ENCODE results near the gene TRIM24.
"Not testable (repeated sequence)": the region's sequence is repeated elsewhere in the genome, so short reads cannot be mapped to it uniquely, and the experiment has no call there.

Gene TRIM24

DNA sequence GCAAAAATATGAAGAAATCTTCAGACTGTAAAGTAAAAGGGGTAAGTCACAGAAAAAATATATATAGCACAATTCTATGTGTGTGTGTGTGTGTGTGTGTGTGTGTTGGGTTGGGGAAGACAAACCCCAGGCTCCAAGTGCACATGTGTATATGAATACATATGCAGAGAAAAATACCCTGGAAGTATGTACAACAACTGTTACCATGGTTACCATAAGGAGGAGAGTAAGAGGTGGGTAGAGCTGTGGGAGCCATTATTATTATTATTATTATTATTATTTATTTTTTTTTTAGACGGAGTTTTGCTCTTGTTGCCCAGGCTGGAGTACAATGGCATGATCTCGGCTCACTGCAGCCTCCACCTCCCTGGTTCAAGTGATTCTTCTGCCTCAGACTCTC, 23.7 kb upstream of the TRIM24 start:
- Histone ChIP-seq H3K27me3 (ENCODE audit: control insufficient read depth, insufficient read depth, low read length) (no peaks in the 10 kb centered on the region), H3K4me3 (ENCODE audit: low read length) (no peak overlapping the region)

DNA sequence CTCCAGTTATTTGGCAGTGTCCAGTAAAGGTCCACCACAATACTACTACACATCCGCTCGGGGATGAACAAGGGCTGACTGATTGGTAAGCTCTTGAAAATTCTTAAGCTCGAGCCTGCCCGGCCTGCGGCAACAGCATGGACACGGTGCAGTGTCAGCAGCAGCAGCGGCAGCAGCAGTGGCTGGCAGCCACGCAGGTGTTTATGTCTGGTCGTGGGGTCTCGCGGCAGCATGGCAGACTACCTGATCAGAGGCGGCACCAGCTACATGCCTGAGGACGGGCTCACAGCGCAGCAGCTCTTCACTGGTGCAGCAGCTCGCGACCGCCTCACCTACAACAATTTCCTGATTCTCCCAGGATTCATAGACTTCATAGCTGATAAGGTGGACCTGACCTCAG, 19.6 kb upstream of the TRIM24 start:
- H3K27ac ChIP-seq (ENCODE audit: low read depth, low read length), result no peak overlapping the region
- no peak overlapping the region for H3K9ac ChIP-seq (ENCODE audit: low read length)
- H3K4me1 ChIP-seq (ENCODE audit: control insufficient read depth, insufficient read depth, low read length), result no peaks in the 10 kb centered on the region
- H3K4me3 ChIP-seq (ENCODE audit: low read length), result no peak overlapping the region
- no peaks in the 10 kb centered on the region for H3K27me3 ChIP-seq (ENCODE audit: control insufficient read depth, insufficient read depth, low read length)
- no peaks in the 10 kb centered on the region for H3K36me3 ChIP-seq (ENCODE audit: control insufficient read depth, insufficient read depth, low read length)

More for the DNA sequence above, 23.7 kb upstream of the TRIM24 start:
- no peak overlapping the region for H3K9ac ChIP-seq (ENCODE audit: low read length)
- no peaks in the 10 kb centered on the region for H3K36me3 ChIP-seq (ENCODE audit: control insufficient read depth, insufficient read depth, low read length)
- no peak overlapping the region for H3K27ac ChIP-seq (ENCODE audit: low read depth, low read length)
- H3K4me1 ChIP-seq (ENCODE audit: control insufficient read depth, insufficient read depth, low read length), result no peaks in the 10 kb centered on the region

DNA sequence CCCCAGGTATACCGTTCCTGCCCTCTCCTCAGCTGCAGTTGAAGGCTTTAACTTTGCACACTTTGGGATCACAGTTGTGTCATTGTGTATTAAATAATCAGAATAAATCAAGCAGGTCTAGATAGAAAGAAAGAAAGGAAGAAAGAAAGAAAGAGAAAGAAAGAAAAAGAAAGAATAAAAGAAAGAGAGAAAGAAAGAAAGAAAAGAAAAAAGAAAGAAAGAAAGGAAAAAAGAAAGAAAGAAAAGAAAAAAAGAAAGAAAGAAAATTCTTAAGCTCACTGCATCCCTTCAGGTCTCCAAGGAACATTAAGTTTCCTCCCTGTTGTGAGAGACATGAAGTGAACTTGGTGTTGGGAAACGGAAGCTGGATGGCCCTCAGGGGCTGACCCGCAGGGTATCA, 17.2 kb upstream of the TRIM24 start:
- Histone ChIP-seq H3K27me3 (ENCODE audit: control insufficient read depth, insufficient read depth, low read length) (no peaks in the 10 kb centered on the region), H3K9ac (ENCODE audit: low read length) (no peak overlapping the region), H3K4me1 (ENCODE audit: control insufficient read depth, insufficient read depth, low read length) (no peaks in the 10 kb centered on the region), H3K36me3 (ENCODE audit: control insufficient read depth, insufficient read depth, low read length) (no peaks in the 10 kb centered on the region), H3K27ac (ENCODE audit: low read depth, low read length) (no peak overlapping the region), H3K4me3 (ENCODE audit: low read length) (no peak overlapping the region)

DNA sequence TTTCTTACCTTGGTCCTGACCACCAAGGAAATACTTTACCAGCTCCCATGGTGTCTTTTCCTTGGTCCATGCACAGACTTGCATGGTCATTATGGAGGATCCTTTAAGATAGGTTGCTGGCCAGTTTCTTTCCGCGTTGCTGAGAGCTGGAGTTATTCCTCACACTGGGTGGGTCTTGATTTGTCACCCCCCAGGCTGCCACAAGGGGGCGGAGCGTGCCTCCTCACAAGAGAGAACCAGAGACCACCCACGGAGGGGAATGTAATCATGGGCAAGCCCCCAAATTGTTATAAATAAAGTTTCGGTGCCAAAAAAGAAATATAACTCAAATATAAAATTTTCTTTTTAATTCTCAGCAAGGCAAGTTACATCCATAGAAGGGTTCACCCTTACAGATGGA, 10.5 kb upstream of the TRIM24 start:
- H3K4me1 ChIP-seq (ENCODE audit: control insufficient read depth, insufficient read depth, low read length), result no peaks in the 10 kb centered on the region
- no peaks in the 10 kb centered on the region for H3K36me3 ChIP-seq (ENCODE audit: control insufficient read depth, insufficient read depth, low read length)
- no peak overlapping the region for H3K27ac ChIP-seq (ENCODE audit: low read depth, low read length)
- no peaks in the 10 kb centered on the region for H3K27me3 ChIP-seq (ENCODE audit: control insufficient read depth, insufficient read depth, low read length)
- no peak overlapping the region for H3K4me3 ChIP-seq (ENCODE audit: low read length)
- no peak overlapping the region for H3K9ac ChIP-seq (ENCODE audit: low read length)

DNA sequence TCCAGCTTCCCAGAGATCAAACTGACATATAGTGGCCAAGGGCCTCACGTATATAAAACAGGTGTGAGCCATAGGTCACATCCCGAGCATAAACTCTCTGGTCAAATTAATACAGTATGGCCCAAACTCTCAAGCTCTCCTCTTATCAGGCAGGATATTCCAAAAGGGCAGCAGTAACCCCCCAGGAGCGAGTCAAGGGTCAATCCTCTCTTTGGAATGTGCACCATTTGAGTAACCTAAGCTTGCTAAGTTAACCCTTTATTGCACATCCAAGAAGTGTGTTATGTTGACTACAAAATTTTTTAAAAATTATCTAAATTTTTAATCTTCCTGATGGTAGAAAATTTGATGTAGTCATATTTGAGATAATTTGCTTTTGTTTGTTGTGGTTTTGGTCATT, 4.5 kb upstream of the TRIM24 start:
- Histone ChIP-seq H3K27me3 (ENCODE audit: control insufficient read depth, insufficient read depth, low read length) (no peaks in the 10 kb centered on the region), H3K4me3 (ENCODE audit: low read length) (no peak overlapping the region), H3K36me3 (ENCODE audit: control insufficient read depth, insufficient read depth, low read length) (no peaks in the 10 kb centered on the region), H3K4me1 (ENCODE audit: control insufficient read depth, insufficient read depth, low read length) (peaks cover 2% of the 10 kb centered on the region), H3K9ac (ENCODE audit: low read length) (no peak overlapping the region), H3K27ac (ENCODE audit: low read depth, low read length) (no peak overlapping the region)

DNA sequence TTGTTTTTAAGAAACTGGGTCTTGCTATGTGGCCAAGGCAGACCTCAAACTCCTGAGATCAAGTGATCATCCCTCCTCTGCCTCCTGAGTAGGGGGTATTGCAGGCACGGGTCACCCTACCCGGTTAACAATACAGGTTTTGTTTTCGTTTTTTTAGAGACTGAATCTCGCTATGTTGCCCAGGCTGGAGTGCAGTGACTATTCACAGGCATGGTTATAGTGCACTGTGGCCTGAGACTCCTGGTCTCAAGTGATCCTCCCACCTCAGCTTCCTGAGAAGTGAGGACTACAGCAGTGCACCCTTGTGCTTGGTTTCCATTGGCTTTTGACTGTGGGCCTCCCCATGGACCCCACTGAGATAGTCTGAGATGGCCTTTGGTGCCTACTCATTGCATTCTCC, 3.8 kb upstream of the TRIM24 start:
- no peak overlapping the region for H3K9ac ChIP-seq (ENCODE audit: low read length)
- H3K4me3 ChIP-seq (ENCODE audit: low read length), result no peak overlapping the region
- H3K4me1 ChIP-seq (ENCODE audit: control insufficient read depth, insufficient read depth, low read length), result peaks cover 2% of the 10 kb centered on the region

DNA sequence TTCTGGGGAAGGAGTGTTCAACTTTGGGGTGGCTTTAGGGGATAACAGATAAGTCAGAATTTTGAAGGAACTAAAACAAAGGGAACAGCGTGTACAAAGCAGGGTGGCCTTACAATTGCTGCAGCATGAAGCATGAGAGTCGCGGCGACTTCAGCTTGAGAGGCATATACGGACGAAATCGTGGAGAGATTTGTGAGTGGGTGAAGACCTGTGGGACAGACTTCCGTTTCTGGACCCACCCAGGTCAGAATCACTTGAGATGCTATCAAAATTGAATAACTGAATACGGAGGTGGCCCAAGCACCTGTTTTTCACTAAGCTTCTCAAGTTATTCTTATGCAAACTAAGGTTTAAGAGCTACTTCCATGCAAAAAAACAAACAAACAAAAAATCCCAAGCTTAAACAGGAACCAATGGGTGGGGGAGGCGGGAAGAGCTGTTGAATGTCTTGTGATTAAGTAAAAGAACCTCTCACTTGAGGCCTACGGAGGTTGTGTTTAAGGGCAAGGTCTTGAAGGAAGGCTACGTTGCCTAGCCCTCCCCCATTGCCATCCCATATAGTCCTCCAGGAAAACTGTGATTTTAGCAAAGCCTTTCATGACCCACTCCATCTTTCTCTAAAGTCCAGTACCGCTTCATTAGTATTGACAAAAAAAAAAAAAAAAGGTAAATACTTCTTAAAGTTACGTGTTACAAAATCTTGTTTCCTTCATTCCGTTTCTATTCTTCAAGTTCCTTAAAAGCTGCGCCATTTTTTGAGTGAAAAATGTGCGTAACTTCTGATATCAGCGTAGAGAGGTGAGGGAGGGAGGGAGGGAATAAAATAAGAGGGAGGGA, 1.3 kb upstream of the TRIM24 start:
- Histone ChIP-seq H3K36me3 (ENCODE audit: control insufficient read depth, insufficient read depth, low read length) (no peaks in the 10 kb centered on the region), H3K4me1 (ENCODE audit: control insufficient read depth, insufficient read depth, low read length) (peaks cover 5% of the 10 kb centered on the region), H3K27ac (ENCODE audit: low read depth, low read length) (no peak overlapping the region), H3K4me3 (ENCODE audit: low read length) (no peak overlapping the region), H3K9ac (ENCODE audit: low read length) (no peak overlapping the region), H3K27me3 (ENCODE audit: control insufficient read depth, insufficient read depth, low read length) (no peaks in the 10 kb centered on the region)

More for the DNA sequence above, 3.8 kb upstream of the TRIM24 start:
- Histone ChIP-seq H3K36me3 (ENCODE audit: control insufficient read depth, insufficient read depth, low read length) (no peaks in the 10 kb centered on the region), H3K27ac (ENCODE audit: low read depth, low read length) (no peak overlapping the region), H3K27me3 (ENCODE audit: control insufficient read depth, insufficient read depth, low read length) (no peaks in the 10 kb centered on the region)

DNA sequence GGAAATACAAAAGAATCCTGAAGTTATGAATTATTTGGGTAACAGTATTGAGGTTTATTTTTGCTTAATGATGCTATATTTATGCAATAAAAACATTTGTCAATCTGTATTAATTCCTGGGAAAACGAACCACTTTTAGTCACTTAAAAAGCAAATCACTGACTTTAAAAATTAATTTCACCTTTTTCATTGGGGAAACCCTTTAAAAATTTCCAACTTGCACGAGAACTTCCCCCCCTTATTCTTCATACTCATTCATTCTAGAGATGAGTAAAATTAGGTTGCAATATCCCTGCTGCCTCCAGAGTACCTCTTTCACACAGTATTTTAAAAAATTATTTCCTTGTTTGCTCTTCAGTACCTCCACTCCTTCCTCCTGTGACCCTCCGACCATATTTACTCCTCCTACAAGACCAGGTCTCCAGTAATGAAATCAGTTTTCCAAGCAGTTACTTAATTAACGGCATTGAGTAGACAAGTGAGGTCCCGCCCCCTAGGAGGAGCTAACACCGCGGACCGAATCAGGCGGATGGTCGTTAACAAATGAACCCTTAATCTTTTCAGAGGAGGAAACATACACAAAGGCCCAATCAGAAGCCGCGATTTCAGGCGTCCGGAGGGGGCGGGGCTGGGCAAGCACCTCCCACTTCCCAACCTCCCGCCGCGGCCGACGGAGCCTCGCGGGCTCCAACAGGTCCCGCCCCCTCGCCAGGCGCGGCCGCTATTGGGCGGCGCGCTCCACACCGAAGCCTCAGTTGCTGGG, 465 bp upstream of the TRIM24 start:
- Histone ChIP-seq H3K27me3 (ENCODE audit: control insufficient read depth, insufficient read depth, low read length) (no peaks in the 10 kb centered on the region), H3K4me1 (ENCODE audit: control insufficient read depth, insufficient read depth, low read length) (peaks cover 5% of the 10 kb centered on the region), H3K27ac (ENCODE audit: low read depth, low read length) (no peak overlapping the region), H3K4me3 (ENCODE audit: low read length) (peak overlapping the region; percentile 74), H3K9ac (ENCODE audit: low read length) (no peak overlapping the region), H3K36me3 (ENCODE audit: control insufficient read depth, insufficient read depth, low read length) (no peaks in the 10 kb centered on the region)

DNA sequence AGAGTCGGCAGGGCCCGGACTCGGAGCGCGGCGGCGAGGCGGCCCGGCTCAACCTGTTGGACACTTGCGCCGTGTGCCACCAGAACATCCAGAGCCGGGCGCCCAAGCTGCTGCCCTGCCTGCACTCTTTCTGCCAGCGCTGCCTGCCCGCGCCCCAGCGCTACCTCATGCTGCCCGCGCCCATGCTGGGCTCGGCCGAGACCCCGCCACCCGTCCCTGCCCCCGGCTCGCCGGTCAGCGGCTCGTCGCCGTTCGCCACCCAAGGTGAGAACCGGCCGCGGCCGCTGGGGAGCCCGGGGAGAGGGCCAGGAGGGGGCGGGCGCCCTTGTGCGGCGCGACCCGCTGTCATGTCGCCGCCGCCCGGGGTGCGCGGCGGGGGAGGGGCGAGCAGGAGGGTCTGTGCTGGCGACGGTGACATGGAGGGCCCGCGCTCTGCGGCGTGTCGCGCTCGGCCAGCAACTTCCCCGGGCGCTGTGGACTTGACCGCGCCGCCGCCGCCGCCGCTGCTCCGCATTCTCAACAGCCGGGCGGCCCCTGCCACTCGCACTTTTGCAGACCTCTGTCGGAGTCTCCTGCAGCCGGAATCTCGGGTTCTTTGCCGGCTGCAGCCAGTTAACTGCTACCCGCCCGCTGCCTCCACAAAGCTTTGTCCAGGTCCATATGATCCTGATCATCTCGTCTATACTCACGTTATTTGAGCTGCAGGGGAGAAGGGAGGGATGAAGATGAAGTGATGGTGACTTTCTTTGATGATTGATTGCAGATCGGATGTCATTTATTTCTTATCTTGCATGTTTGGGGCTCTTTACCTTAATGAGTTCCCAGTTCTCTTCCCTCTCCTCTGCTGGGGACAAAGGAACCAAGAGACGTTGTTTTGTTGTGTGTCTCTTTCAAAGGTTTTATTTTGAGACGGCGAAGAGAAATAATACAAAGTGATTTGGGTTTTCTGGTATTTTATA, 869 bp downstream of the TRIM24 start:
- Histone ChIP-seq H3K4me3 (ENCODE audit: low read length) (peak overlapping the region; percentile 89), H3K27ac (ENCODE audit: low read depth, low read length) (peak overlapping the region; percentile 89), H3K9ac (ENCODE audit: low read length) (peak overlapping the region; percentile 88), H3K36me3 (ENCODE audit: control insufficient read depth, insufficient read depth, low read length) (no peaks in the 10 kb centered on the region), H3K4me1 (ENCODE audit: control insufficient read depth, insufficient read depth, low read length) (peaks cover 5% of the 10 kb centered on the region), H3K27me3 (ENCODE audit: control insufficient read depth, insufficient read depth, low read length) (no peaks in the 10 kb centered on the region)

DNA sequence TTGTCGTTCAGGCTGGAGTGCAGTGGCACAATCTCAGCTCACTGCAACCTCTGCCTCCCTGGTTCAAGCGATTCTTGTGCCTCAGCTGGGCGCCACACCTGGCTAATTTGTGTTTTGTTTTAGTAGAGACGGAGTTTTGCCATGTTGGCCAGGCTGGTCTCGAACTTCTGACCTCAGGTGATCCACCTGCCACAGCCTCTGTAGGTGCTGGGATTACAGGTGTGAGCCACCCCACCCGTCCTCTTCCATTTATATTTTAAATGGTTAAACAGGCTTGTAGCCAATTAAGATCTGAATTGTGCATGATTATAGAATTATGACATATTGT, 3.2 kb downstream of the TRIM24 start:
- H3K36me3 ChIP-seq (ENCODE audit: control insufficient read depth, insufficient read depth, low read length); H3K27me3 ChIP-seq (ENCODE audit: control insufficient read depth, insufficient read depth, low read length): not testable (repeated sequence)

DNA sequence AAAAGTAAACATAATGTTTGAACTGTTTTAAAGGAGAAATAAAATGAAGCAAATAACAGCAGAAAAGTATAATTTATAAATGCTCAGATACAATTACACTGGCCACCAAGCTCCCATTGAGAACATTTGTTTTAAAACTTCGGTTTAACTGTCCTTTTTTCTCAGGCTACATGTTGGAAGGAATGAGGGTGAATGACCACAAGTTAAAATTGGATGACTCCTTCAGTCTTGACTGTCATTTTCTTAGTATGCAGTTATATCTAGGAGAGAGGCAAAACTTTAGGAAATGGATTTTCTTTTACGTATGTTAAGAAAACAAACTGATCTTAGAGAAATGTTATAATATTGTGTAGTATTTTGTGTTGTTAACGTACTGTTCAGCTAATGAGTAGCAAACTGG, 5.0 kb downstream of the TRIM24 start:
- H3K9ac ChIP-seq (ENCODE audit: low read length), result no peak overlapping the region

More for the DNA sequence above, 3.2 kb downstream of the TRIM24 start:
- H3K4me1 ChIP-seq (ENCODE audit: control insufficient read depth, insufficient read depth, low read length); H3K27ac ChIP-seq (ENCODE audit: low read depth, low read length); H3K4me3 ChIP-seq (ENCODE audit: low read length); H3K9ac ChIP-seq (ENCODE audit: low read length): not testable (repeated sequence)

DNA sequence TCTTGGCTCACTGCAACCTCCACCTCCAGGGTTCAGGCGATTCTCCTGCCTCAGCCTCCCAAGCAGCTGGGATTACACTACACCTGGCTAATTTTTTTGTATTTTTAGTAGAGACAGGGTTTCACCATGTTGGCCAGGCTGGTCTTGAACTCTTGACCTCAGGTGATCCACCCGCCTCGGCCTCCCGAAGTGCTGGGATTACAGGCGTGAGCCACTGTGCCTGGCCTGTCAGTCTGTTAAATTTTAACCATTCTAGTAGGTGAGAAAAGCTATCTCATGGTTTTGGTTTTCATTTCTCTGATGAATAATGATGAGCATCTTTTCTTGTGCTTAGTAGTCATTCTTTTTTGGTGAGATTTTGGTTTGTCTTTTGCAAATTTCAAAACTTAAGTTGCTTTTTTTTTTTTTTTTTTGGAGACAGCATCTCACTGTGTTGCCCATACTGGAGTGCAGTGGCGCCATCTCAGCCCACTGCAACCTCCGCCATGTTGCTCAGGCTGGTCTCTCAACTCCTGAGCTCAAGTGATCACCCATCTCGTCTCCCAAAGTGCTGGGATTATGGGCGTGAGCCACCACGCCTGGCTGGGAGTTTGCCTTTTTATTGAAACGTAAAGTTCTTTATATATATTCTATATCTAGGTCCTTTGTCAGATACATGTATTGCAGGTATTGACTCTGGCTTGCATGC, 6.2 kb downstream of the TRIM24 start:
- not testable (repeated sequence) for H3K27me3 ChIP-seq (ENCODE audit: control insufficient read depth, insufficient read depth, low read length); H3K27ac ChIP-seq (ENCODE audit: low read depth, low read length); H3K36me3 ChIP-seq (ENCODE audit: control insufficient read depth, insufficient read depth, low read length); H3K9ac ChIP-seq (ENCODE audit: low read length); H3K4me3 ChIP-seq (ENCODE audit: low read length); H3K4me1 ChIP-seq (ENCODE audit: control insufficient read depth, insufficient read depth, low read length)

More for the DNA sequence above, 5.0 kb downstream of the TRIM24 start:
- no peaks in the 10 kb centered on the region for H3K27me3 ChIP-seq (ENCODE audit: control insufficient read depth, insufficient read depth, low read length)
- H3K27ac ChIP-seq (ENCODE audit: low read depth, low read length), result no peak overlapping the region
- H3K36me3 ChIP-seq (ENCODE audit: control insufficient read depth, insufficient read depth, low read length), result no peaks in the 10 kb centered on the region
- H3K4me3 ChIP-seq (ENCODE audit: low read length), result no peak overlapping the region
- H3K4me1 ChIP-seq (ENCODE audit: control insufficient read depth, insufficient read depth, low read length), result peaks cover 3% of the 10 kb centered on the region
